Panc1 (cell line): ENCODE results near the gene GADL1.

ENCODE experiments used
- POLR2AphosphoS5 ChIP-seq: IDR thresholded peaks from 2 replicates; pipeline ENCODE4 v1.6.1; 2012; ENCODE audit warnings: mild to moderate bottlenecking, low read depth, low read length, moderate library complexity
- TF ChIP-seq, protein P1 (sequence below): fragments of 450-650 bp; IDR thresholded peaks from 2 replicates; pipeline ENCODE4 v1.5.1; 2017; ENCODE audit warnings: mild to moderate bottlenecking
- TF ChIP-seq, protein P2 (sequence below), 2 experiments: IDR thresholded peaks; 2 replicates each; pipeline ENCODE4 v1.6.1; 2011 to 2012; ENCODE audit warnings: low read depth in 2 of 2, control low read depth in 1 of 2, low read length in 1 of 2, mild to moderate bottlenecking in 1 of 2, moderate library complexity in 1 of 2; ENCODE audit not compliant: insufficient read depth in 1 of 2

DNA sequence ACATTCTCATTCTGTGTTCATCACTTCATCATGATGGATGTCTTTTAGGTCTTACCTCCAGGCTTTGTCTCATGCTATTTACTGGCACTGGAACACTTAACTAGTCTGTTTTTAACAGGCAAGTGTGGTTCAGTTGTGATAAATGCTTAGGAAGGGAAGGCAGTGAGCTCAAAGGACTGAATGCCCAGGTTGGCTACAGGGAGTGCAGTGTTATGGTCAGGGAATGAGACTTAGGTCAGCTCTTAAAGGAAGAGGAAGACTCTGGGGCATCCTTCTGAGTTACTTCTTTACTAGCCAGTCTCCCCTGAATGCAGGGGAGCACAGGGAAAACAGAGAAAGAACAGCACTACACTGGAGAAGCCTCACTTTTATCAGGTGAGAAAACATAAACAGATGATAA, 215.4 kb downstream of the GADL1 start:
- TF ChIP-seq, protein P1, sequence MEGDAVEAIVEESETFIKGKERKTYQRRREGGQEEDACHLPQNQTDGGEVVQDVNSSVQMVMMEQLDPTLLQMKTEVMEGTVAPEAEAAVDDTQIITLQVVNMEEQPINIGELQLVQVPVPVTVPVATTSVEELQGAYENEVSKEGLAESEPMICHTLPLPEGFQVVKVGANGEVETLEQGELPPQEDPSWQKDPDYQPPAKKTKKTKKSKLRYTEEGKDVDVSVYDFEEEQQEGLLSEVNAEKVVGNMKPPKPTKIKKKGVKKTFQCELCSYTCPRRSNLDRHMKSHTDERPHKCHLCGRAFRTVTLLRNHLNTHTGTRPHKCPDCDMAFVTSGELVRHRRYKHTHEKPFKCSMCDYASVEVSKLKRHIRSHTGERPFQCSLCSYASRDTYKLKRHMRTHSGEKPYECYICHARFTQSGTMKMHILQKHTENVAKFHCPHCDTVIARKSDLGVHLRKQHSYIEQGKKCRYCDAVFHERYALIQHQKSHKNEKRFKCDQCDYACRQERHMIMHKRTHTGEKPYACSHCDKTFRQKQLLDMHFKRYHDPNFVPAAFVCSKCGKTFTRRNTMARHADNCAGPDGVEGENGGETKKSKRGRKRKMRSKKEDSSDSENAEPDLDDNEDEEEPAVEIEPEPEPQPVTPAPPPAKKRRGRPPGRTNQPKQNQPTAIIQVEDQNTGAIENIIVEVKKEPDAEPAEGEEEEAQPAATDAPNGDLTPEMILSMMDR, result no peak
- TF ChIP-seq POLR2AphosphoS5, result no peak
- TF ChIP-seq, protein P2, sequence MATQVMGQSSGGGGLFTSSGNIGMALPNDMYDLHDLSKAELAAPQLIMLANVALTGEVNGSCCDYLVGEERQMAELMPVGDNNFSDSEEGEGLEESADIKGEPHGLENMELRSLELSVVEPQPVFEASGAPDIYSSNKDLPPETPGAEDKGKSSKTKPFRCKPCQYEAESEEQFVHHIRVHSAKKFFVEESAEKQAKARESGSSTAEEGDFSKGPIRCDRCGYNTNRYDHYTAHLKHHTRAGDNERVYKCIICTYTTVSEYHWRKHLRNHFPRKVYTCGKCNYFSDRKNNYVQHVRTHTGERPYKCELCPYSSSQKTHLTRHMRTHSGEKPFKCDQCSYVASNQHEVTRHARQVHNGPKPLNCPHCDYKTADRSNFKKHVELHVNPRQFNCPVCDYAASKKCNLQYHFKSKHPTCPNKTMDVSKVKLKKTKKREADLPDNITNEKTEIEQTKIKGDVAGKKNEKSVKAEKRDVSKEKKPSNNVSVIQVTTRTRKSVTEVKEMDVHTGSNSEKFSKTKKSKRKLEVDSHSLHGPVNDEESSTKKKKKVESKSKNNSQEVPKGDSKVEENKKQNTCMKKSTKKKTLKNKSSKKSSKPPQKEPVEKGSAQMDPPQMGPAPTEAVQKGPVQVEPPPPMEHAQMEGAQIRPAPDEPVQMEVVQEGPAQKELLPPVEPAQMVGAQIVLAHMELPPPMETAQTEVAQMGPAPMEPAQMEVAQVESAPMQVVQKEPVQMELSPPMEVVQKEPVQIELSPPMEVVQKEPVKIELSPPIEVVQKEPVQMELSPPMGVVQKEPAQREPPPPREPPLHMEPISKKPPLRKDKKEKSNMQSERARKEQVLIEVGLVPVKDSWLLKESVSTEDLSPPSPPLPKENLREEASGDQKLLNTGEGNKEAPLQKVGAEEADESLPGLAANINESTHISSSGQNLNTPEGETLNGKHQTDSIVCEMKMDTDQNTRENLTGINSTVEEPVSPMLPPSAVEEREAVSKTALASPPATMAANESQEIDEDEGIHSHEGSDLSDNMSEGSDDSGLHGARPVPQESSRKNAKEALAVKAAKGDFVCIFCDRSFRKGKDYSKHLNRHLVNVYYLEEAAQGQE (IDR thresholded peaks at IDR 0.05; ENCODE audit: insufficient read depth in 1 of 2, low read depth in 2 of 2, low read length in 1 of 2), result no peak
